ENCODE results near the gene SPOCK2.

- TF ChIP-seq CTCF (IDR thresholded peaks at IDR 0.05) (no peak), POLR2AphosphoS5 (IDR thresholded peaks at IDR 0.05) (no peak)
Observed at GRCh38 chr10:72085864-72086465, 2.4 kb downstream of the SPOCK2 start.
